Prostate gland (tissue), 2 donors: ENCODE data around the gene AHCYL2. TPM values are rescaled to one million over a fixed set of nuclear protein-coding genes. Genes with fewer than 3 reads are reported as not detected.

ENCODE experiments used
- DNase-seq: peaks from one replicate; pipeline ENCODE4 v3.0.0-alpha.2; 2019; ENCODE audit warnings: low spot score
- H3K27ac ChIP-seq, 2 donors: fragments of 200-600 bp; sonication (generic); 2 replicates each; pipeline ENCODE4 v1.5.1; 2017 to 2019
- H3K27me3 ChIP-seq: fragments of 200-600 bp; sonication (generic); replicated peaks from 2 replicates; pipeline ENCODE4 v1.5.1; 2019; ENCODE audit not compliant: insufficient read depth
- H3K36me3 ChIP-seq, 2 donors: fragments of 200-600 bp; sonication (generic); 1 replicate in 1 of 2; 2 replicates in 1 of 2; pipeline versions ENCODE4 v1.5.1 to v1.8.1; 2017 to 2019
- H3K4me1 ChIP-seq: fragments of 200-600 bp; sonication (generic); replicated peaks from 2 replicates; pipeline ENCODE4 v1.5.1; 2019
- H3K4me3 ChIP-seq, 2 donors: fragments of 200-600 bp; sonication (generic); 2 replicates each; pipeline ENCODE4 v1.5.1; 2017 to 2019
- H3K9me3 ChIP-seq: fragments of 200-600 bp; sonication (generic); 2 replicates; pipeline ENCODE4 v1.5.1; 2017
- POLR2A ChIP-seq: fragments of 450-650 bp; IDR thresholded peaks from one replicate; pipeline ENCODE4 v1.6.1; 2016; ENCODE audit warnings: antibody characterized with exemption, mild to moderate bottlenecking
- POLR2AphosphoS5 ChIP-seq: sonication (generic); formaldehyde crosslinking; IDR thresholded peaks from one replicate; pipeline ENCODE4 v1.6.1; 2017; ENCODE audit warnings: antibody characterized with exemption
- WGBS: methylation state at CpG from one replicate; pipeline ENCODE4 v1.1.5; 2018; 5-methylcytosine and 5-hydroxymethylcytosine counted together
- intact Hi-C: fragments of 100-400 bp; cut with DNase I; formaldehyde crosslinking; loops from one replicate; pipeline ENCODE4 v1.14.2; 2022
- total RNA-seq, 2 donors: library from RNA; depleted of rRNA; stranded (reverse); fragments of >200 nt; gene quantifications; one replicate each; pipeline ENCODE4 v1.1.0, GENCODE V29; 2016
- TF ChIP-seq, protein P1 (sequence below), 4 experiments: fragments of 200-600 bp in 2 of 4; fragments of 450-650 bp in 2 of 4; sonication (generic) in 2 of 4; IDR thresholded peaks; 1 replicate in 3 of 4; 2 replicates in 1 of 4; pipeline ENCODE4 v1.5.1; 2016 to 2019; ENCODE audit warnings: antibody characterized with exemption in 4 of 4, mild to moderate bottlenecking in 2 of 4, moderate library complexity in 2 of 4

AHCYL2 gene
- total RNA-seq, 2 donors from 2014 or later: 15.2 to 38.3 TPM

DNA sequence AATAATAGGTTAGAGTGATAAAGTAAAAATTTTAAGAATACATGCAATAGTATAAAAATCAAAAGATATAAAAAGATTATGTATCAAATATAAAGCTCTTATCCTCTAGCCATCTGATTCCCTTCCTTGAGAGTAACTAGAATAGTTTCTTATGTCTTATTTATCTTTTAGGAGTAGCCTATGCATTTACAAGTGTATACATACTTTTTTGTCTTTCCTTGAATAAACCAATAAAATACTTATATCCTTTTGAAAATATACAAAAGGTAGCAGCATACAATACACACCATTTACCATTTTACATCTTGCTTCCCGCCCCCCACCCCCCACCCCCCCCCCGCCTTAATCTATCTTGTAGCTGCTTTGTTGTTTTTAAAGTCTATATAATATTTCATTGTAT is 31.4 kb downstream of the AHCYL2 start:
- TF ChIP-seq POLR2AphosphoS5 (no peak), POLR2A (no peak)
- TF ChIP-seq, protein P1, sequence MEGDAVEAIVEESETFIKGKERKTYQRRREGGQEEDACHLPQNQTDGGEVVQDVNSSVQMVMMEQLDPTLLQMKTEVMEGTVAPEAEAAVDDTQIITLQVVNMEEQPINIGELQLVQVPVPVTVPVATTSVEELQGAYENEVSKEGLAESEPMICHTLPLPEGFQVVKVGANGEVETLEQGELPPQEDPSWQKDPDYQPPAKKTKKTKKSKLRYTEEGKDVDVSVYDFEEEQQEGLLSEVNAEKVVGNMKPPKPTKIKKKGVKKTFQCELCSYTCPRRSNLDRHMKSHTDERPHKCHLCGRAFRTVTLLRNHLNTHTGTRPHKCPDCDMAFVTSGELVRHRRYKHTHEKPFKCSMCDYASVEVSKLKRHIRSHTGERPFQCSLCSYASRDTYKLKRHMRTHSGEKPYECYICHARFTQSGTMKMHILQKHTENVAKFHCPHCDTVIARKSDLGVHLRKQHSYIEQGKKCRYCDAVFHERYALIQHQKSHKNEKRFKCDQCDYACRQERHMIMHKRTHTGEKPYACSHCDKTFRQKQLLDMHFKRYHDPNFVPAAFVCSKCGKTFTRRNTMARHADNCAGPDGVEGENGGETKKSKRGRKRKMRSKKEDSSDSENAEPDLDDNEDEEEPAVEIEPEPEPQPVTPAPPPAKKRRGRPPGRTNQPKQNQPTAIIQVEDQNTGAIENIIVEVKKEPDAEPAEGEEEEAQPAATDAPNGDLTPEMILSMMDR (IDR thresholded peaks at IDR 0.05): no peak
- no peaks in the 10 kb centered on the region for H3K36me3 ChIP-seq
- no peak for DNase-seq
- H3K9me3 ChIP-seq: no peaks in the 10 kb centered on the region
- WGBS: 62% methylated on average over 2 of the region's 2 CpGs
- H3K27ac ChIP-seq: no peak overlapping the region
- no peaks in the 10 kb centered on the region for H3K4me1 ChIP-seq
- no peaks in the 10 kb centered on the region for H3K27me3 ChIP-seq
- no peak overlapping the region for H3K4me3 ChIP-seq
- intact Hi-C loops: no loop called here

DNA sequence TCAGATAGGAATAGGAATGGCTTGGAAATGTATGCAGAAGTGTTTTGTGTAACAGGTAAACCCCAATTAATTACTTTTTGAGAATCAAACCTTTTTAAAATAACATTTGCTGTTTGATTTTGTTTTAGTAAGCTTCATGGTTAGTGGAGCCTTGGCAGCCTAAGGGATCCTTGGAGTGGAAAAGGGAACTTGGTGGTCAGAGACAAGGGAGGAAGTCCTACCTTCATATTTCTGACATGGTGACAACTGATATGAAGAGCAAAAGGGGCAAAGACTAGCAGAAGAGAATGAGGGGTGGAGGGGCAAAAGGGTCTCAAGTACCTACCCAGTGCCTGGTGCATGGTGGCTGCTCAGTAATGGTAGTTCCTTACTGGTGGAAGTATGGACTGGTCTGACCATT is 32.3 kb downstream of the AHCYL2 start:
- DNase-seq: no peak
- Histone ChIP-seq H3K4me3 (no peak overlapping the region), H3K4me1 (no peaks in the 10 kb centered on the region), H3K27me3 (no peaks in the 10 kb centered on the region), H3K36me3 (no peaks in the 10 kb centered on the region), H3K27ac (no peak overlapping the region), H3K9me3 (no peaks in the 10 kb centered on the region)
- intact Hi-C loops: no loop called here
- TF ChIP-seq, protein P1 (IDR thresholded peaks at IDR 0.05): no peak
- TF ChIP-seq POLR2AphosphoS5 (no peak), POLR2A (no peak)

DNA sequence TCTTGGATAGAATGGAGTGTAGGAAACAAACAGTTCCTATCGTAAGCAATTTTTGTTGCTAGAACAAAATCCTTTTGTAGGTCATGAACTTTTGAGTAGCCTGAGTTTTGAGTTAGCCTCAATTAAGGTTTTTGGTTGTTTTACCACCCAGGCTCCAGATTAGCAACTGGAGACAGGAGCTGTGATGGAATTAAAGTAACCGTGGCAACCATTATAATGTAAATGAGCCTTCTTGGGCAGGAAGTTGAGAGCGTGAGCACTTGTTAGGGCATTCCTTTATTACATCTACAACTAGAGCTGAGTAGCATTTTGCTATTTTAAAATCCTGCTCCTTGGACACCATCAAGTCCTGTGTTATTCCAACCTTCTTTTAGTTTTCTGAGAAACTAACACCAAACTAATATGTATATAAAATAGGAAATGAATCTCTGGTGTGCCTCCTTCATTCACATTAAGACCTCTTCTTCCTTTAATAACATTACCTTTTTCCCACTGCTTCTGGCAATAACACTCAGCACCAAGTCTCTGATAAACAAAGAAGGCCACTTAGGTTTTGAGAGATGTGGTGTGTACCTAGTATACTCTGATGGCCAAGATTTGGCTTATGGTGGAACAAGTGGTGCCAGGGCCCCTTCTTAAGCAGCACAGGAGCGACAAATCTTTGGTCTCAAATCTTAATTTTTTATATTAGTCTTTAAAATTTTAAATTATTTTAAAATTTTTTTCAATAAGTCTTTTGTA is 34.0 kb downstream of the AHCYL2 start:
- Histone ChIP-seq H3K9me3 (no peaks in the 10 kb centered on the region), H3K4me3 (no peak overlapping the region), H3K27ac (no peak overlapping the region), H3K27me3 (no peaks in the 10 kb centered on the region), H3K4me1 (no peaks in the 10 kb centered on the region), H3K36me3 (no peaks in the 10 kb centered on the region)
- TF ChIP-seq, protein P1 (IDR thresholded peaks at IDR 0.05): no peak
- no peak for DNase-seq
- intact Hi-C loops: no loop called here
- 69% methylated on average over 4 of the region's 4 CpGs for WGBS

DNA sequence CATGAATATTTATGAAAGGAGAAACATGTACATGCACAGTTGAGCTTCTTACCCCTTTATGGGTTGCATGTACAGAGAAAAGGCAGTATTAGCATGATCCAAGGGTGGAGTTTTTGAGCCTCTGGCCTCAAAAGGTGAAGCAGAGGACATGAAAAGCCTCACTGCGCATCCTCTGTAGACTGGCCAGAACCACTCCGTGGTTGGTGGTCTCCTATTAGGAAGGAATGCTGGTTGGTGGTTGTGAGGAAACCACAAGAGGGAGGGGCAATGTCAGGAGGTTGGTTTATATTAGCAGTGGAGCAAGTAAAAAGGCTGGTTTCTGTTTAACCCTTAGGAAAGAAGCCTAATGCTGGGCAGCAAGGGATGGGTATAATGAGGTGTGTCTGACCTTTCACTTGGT is 37.5 kb downstream of the AHCYL2 start:
- Histone ChIP-seq H3K27ac (no peak overlapping the region), H3K4me3 (no peak overlapping the region), H3K9me3 (no peaks in the 10 kb centered on the region), H3K36me3 (no peaks in the 10 kb centered on the region), H3K27me3 (no peaks in the 10 kb centered on the region), H3K4me1 (no peaks in the 10 kb centered on the region)
- WGBS: 77% methylated on average over 2 of the region's 2 CpGs
- DNase-seq: no peak
- TF ChIP-seq POLR2AphosphoS5: no peak
- TF ChIP-seq POLR2A: no peak
- TF ChIP-seq, protein P1 (IDR thresholded peaks at IDR 0.05): no peak
- intact Hi-C loops: no loop called here

DNA sequence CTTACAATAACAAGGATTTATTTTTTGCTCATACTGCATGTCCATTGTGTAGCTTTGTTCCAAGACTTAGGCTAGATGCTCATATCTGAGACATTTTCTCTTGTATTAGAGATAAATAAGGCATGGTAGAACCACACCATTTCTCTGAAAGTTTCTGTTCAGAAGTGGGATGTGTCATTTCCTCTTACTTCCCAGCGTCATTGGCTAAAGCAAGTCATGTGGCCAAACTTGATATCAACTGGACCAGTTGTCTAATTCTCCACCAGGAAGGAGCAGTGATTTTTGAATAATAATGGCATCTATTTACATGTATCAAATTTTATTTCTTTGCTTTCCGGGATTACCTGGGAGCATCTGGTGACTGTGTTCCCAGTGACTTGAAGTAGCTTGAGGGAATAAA is 38.3 kb downstream of the AHCYL2 start:
- 83% methylated on average over 2 of the region's 2 CpGs for WGBS
- H3K4me3 ChIP-seq: no peak overlapping the region
- no peak for DNase-seq
- no peaks in the 10 kb centered on the region for H3K4me1 ChIP-seq
- no peaks in the 10 kb centered on the region for H3K9me3 ChIP-seq
- no peak for TF ChIP-seq POLR2AphosphoS5
- no peak for TF ChIP-seq POLR2A
- TF ChIP-seq, protein P1 (IDR thresholded peaks at IDR 0.05): no peak
- no peaks in the 10 kb centered on the region for H3K27me3 ChIP-seq
- intact Hi-C loops: no loop called here
- H3K27ac ChIP-seq: no peak overlapping the region
- H3K36me3 ChIP-seq: no peaks in the 10 kb centered on the region
